Caco-2 (cell line): ENCODE results near the gene ATP5ME. TPM values are rescaled to one million over a fixed set of nuclear protein-coding genes. Genes with fewer than 3 reads are reported as not detected.

ENCODE experiments used
- BruUV-seq: library from RNA; stranded (reverse); fragments of 400-500 nt; replicated peaks from 2 replicates; lab custom pipeline; 2021; lab: Mats Ljungman, UMichigan
- CTCF ChIA-PET: fragments of 300-600 bp; sonication (Branson Sonifier 250); formaldehyde crosslinking; loops from one replicate; lab custom pipeline; 2022; ENCODE audit warnings: antibody characterized with exemption; lab: Charles Lee
- POLR2A ChIA-PET: fragments of 300-600 bp; sonication (Branson Sonifier 250); formaldehyde crosslinking; loops from one replicate; lab custom pipeline; 2022; ENCODE audit warnings: antibody characterized with exemption; lab: Charles Lee
- DNase-seq, 2 experiments: peaks; one replicate each; pipeline versions ENCODE4 v3.0.0 to v3.0.0-alpha.2; 2020 to 2022
- H3K27me3 ChIP-seq: replicated peaks from 2 replicates; pipeline ENCODE4 v1.6.0; 2011; ENCODE audit warnings: low read length; ENCODE audit not compliant: control insufficient read depth, insufficient read depth
- H3K36me3 ChIP-seq: 2 replicates; pipeline ENCODE4 v1.5.1; 2011; ENCODE audit warnings: low read length; ENCODE audit not compliant: control insufficient read depth, insufficient read depth
- H3K4me1 ChIP-seq: fragments of 250-450 bp; sonication (Bioruptor Pico); 2 replicates; pipeline ENCODE4 v1.5.1; 2020; ENCODE audit warnings: mild to moderate bottlenecking
- H3K4me3 ChIP-seq: 2 replicates; pipeline ENCODE4 v1.5.1; 2011; ENCODE audit warnings: low read depth, mild to moderate bottlenecking, control low read depth, low read length
- H3K9me3 ChIP-seq: fragments of 250-450 bp; sonication (Bioruptor Pico); 2 replicates; pipeline ENCODE4 v1.5.1; 2020; ENCODE audit warnings: mild to moderate bottlenecking, moderate library complexity
- H3K27ac Mint-ChIP-seq: one replicate; pipeline ENCODE4 v1.8.0; 2022; ENCODE audit warnings: mixed read lengths; ENCODE audit not compliant: unreplicated experiment
- H3K27me3 Mint-ChIP-seq: one replicate; pipeline ENCODE4 v1.8.0; 2022; ENCODE audit warnings: mixed read lengths; ENCODE audit not compliant: insufficient read depth, unreplicated experiment
- H3K36me3 Mint-ChIP-seq: one replicate; pipeline ENCODE4 v1.8.0; 2022; ENCODE audit warnings: mild to moderate bottlenecking, mixed read lengths; ENCODE audit not compliant: insufficient read depth, unreplicated experiment
- H3K4me1 Mint-ChIP-seq: one replicate; pipeline ENCODE4 v1.8.0; 2022; ENCODE audit warnings: low read depth, mixed read lengths; ENCODE audit not compliant: unreplicated experiment
- H3K4me3 Mint-ChIP-seq: one replicate; pipeline ENCODE4 v1.8.0; 2022; ENCODE audit warnings: mild to moderate bottlenecking, moderate library complexity, mixed read lengths; ENCODE audit not compliant: unreplicated experiment
- H3K9me3 Mint-ChIP-seq: one replicate; pipeline ENCODE4 v1.8.0; 2022; ENCODE audit warnings: mixed read lengths; ENCODE audit not compliant: unreplicated experiment
- intact Hi-C: fragments of 100-400 bp; cut with micrococcal nuclease; formaldehyde crosslinking; loops from one replicate; pipeline ENCODE4 v1.10.0; 2022; ENCODE audit not compliant: unreplicated experiment
- total RNA-seq: library from RNA; stranded (reverse); gene quantifications from 2 replicates; pipeline ENCODE4 v1.2.3, GENCODE V29; 2022
- TF ChIP-seq, protein P1 (sequence below), 2 experiments: fragments of 200-600 bp in 1 of 2; IDR thresholded peaks; 1 replicate in 1 of 2; 2 replicates in 1 of 2; pipeline versions ENCODE4 v1.5.1 to v1.8.0; 2011 to 2022; ENCODE audit warnings: antibody characterized with exemption in 1 of 2, control low read depth in 1 of 2, inconsistent platforms in 1 of 2, low read depth in 1 of 2, low read length in 1 of 2, mild to moderate bottlenecking in 1 of 2, moderate library complexity in 1 of 2; ENCODE audit not compliant: insufficient read depth in 1 of 2, severe bottlenecking in 1 of 2, unreplicated experiment in 1 of 2

Gene ATP5ME
- total RNA-seq, 1 experiment from 2014 or later, result 244 TPM

DNA sequence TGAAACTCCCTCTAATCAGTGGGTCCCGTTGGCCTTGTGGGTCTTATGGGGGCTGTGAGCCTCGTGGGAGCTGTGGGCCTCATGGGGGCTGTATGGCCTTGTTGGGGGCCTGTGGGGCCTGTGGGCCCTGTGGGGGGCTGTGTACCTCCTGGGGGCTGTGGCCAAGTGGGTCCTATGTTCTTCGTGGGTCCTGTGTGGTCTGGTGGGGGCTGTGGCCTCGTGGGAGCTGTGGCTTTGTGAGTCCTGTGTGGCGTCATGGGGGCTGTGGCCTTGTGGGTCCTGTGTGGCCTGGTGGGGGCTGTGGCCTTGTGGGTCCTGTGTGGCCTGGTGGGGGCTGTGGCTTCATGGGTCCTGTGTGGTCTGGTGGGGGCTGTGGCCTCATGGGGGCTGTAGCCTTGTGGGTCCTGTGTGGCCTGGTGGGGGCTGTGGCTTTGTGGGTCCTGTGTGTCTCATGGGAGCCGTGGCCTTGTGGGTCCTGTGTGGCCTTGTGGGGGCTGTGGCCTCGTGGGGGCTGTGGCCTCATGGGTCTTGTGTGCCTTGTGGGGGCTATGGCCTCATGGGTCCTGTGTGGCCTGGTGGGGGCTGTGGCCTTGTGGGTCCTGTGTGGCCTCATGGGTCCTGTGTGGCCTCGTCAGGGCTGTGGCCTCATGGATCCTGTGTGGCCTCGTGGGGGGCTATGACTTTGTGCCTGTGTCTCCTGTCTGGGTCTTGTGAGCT lies 39.0 kb upstream of the ATP5ME start:
- peaks cover 1% of the 10 kb centered on the region; the same call in 1 of the 2 replicates for H3K36me3 ChIP-seq
- no TSS peak for BruUV-seq
- ChIA-PET CTCF (no interaction called here), POLR2A (no interaction called here)
- Mint-ChIP-seq H3K27me3 (no peaks in the 10 kb centered on the region), H3K27ac (no peak overlapping the region), H3K4me1 (no peaks in the 10 kb centered on the region), H3K9me3 (no peaks in the 10 kb centered on the region), H3K4me3 (no peak overlapping the region), H3K36me3 (peaks cover 36% of the 10 kb centered on the region)
- intact Hi-C loops, result no loop called here
- H3K4me3 ChIP-seq, result no peak overlapping the region
- H3K27me3 ChIP-seq, result no peaks in the 10 kb centered on the region
- no peak for DNase-seq
- no peaks in the 10 kb centered on the region for H3K9me3 ChIP-seq
- TF ChIP-seq, protein P1, sequence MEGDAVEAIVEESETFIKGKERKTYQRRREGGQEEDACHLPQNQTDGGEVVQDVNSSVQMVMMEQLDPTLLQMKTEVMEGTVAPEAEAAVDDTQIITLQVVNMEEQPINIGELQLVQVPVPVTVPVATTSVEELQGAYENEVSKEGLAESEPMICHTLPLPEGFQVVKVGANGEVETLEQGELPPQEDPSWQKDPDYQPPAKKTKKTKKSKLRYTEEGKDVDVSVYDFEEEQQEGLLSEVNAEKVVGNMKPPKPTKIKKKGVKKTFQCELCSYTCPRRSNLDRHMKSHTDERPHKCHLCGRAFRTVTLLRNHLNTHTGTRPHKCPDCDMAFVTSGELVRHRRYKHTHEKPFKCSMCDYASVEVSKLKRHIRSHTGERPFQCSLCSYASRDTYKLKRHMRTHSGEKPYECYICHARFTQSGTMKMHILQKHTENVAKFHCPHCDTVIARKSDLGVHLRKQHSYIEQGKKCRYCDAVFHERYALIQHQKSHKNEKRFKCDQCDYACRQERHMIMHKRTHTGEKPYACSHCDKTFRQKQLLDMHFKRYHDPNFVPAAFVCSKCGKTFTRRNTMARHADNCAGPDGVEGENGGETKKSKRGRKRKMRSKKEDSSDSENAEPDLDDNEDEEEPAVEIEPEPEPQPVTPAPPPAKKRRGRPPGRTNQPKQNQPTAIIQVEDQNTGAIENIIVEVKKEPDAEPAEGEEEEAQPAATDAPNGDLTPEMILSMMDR (IDR thresholded peaks at IDR 0.05; ENCODE audit: insufficient read depth in 1 of 2, low read depth in 1 of 2, low read length in 1 of 2, severe bottlenecking in 1 of 2, unreplicated experiment in 1 of 2), result no peak
- no peaks in the 10 kb centered on the region for H3K4me1 ChIP-seq

DNA sequence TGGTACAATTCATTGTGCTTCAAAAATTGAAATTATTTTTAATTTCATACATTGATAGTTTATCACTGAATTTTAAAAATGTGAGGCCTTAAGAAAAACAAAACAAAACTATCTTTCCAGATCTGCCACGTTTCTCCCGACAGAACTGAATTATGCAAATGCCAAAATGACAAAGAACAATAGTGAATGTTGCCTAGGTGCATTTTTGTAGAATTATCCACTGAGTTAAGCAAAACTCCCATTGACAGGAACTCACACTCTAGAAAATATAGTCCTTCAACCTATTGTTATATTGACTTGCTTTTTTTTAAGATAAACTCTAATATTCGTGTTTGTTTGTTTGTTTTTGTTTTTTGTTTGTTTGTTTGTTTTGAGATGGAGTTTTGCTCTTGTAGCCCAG lies 38.0 kb upstream of the ATP5ME start:
- H3K9me3 ChIP-seq, result no peaks in the 10 kb centered on the region
- peaks cover 1% of the 10 kb centered on the region; the same call in 1 of the 2 replicates for H3K36me3 ChIP-seq
- CTCF ChIA-PET, result no interaction called here
- Mint-ChIP-seq H3K4me1 (no peaks in the 10 kb centered on the region), H3K27me3 (no peaks in the 10 kb centered on the region), H3K27ac (no peak overlapping the region), H3K4me3 (no peak overlapping the region), H3K36me3 (peaks cover 36% of the 10 kb centered on the region), H3K9me3 (no peaks in the 10 kb centered on the region)
- POLR2A ChIA-PET, result no interaction called here
- no peaks in the 10 kb centered on the region for H3K27me3 ChIP-seq
- no TSS peak for BruUV-seq
- TF ChIP-seq, protein P1 (IDR thresholded peaks at IDR 0.05; ENCODE audit: insufficient read depth in 1 of 2, low read depth in 1 of 2, low read length in 1 of 2, severe bottlenecking in 1 of 2, unreplicated experiment in 1 of 2), result no peak
- no peaks in the 10 kb centered on the region for H3K4me1 ChIP-seq
- intact Hi-C loops, result no loop called here
- H3K4me3 ChIP-seq, result no peak overlapping the region
- no peak for DNase-seq

DNA sequence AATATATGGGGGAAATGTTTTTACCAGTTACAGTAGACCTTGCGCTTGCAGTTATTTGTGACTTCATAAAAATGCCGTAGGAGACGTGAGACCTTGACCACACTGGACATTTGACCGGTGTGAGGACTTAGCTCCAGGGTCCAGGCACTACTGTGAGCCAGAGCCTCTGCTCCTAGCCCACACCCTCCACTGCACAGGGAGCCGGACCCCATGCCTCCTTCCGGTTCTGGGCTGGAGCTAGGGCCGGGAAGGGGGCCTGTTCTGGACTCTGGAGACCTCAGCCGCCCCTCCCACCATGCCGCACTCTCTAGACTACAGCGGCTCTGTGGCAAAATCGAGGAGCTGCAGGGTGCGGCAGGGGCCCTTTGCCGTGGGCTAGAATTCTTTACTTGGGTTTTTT lies 36.8 kb upstream of the ATP5ME start:
- TF ChIP-seq, protein P1 (IDR thresholded peaks at IDR 0.05; ENCODE audit: insufficient read depth in 1 of 2, low read depth in 1 of 2, low read length in 1 of 2, severe bottlenecking in 1 of 2, unreplicated experiment in 1 of 2), result no peak
- Mint-ChIP-seq H3K27me3 (no peaks in the 10 kb centered on the region), H3K36me3 (peaks cover 36% of the 10 kb centered on the region), H3K9me3 (no peaks in the 10 kb centered on the region), H3K4me1 (no peaks in the 10 kb centered on the region), H3K27ac (no peak overlapping the region), H3K4me3 (no peak overlapping the region)
- Histone ChIP-seq H3K36me3 (peaks cover 1% of the 10 kb centered on the region; the same call in 1 of the 2 replicates), H3K4me3 (no peak overlapping the region), H3K4me1 (no peaks in the 10 kb centered on the region), H3K27me3 (no peaks in the 10 kb centered on the region), H3K9me3 (no peaks in the 10 kb centered on the region)
- intact Hi-C loops, result no loop called here
- BruUV-seq, result no TSS peak
- DNase-seq, result no peak
- POLR2A ChIA-PET, result no interaction called here
- CTCF ChIA-PET, result no interaction called here
